Central memory CD8-positive, alpha-beta T cell (primary cell): ENCODE data around the gene FGF11.

ENCODE experiments used
- ATAC-seq: fragments of 150-1000 bp; cut with Tn5 transposase; replicated peaks from 2 replicates; pipeline ENCODE4 v1.10.0; 2022; ENCODE audit warnings: mild to moderate bottlenecking, moderate FRiP score, moderate number of reproducible peaks; ENCODE audit not compliant: poor library complexity, severe bottlenecking; ENCODE audit errors: extremely low read depth
- DNase-seq, 2 donors: peaks; one replicate each; pipeline ENCODE4 v3.0.0; 2021; ENCODE audit warnings: low spot score in 2 of 2
- H3K27ac Mint-ChIP-seq: one replicate; pipeline ENCODE4 v1.8.0; 2022; ENCODE audit warnings: low read depth, mild to moderate bottlenecking, moderate library complexity, mixed read lengths
- H3K27me3 Mint-ChIP-seq: one replicate; pipeline ENCODE4 v1.8.0; 2022; ENCODE audit warnings: mixed read lengths
- H3K36me3 Mint-ChIP-seq: one replicate; pipeline ENCODE4 v1.8.0; 2022; ENCODE audit warnings: mild to moderate bottlenecking, moderate library complexity, mixed read lengths; ENCODE audit not compliant: insufficient read depth
- H3K4me1 Mint-ChIP-seq: one replicate; pipeline ENCODE4 v1.8.0; 2022; ENCODE audit warnings: mixed read lengths
- H3K4me3 Mint-ChIP-seq: one replicate; pipeline ENCODE4 v1.8.0; 2022; ENCODE audit warnings: mild to moderate bottlenecking, moderate library complexity, mixed read lengths
- H3K9me3 Mint-ChIP-seq: one replicate; pipeline ENCODE4 v1.8.0; 2022; ENCODE audit warnings: mixed read lengths

The FGF11 gene

DNA sequence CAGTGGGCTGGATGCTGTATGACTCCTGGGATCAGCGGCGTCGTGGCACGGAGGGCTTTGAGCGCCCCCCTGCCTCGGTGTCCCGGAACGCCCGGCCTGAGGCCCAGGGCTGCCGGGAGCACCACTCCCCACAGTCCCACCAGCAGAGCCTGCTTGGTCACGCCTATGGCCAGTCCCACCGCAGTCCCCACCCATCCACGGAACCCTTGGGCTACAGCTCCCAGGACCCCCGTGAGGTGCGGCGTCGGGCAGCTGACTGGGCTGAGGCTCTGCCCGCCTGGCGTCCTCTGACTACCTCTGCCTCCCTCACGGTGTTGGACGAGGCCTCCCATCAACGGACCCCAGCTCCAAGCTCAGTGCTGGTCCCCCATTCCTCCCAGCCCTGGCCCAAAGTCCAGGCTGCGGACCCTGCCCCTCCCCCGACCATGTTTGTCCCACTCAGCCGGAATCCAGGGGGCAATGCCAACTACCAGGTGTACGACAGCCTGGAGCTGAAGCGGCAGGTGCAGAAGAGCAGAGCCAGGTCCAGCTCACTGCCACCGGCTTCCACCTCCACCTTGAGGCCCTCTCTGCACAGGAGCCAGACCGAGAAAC lies 12.3 kb upstream of the FGF11 start:
- no peaks in the 10 kb centered on the region for H3K9me3 Mint-ChIP-seq
- H3K4me3 Mint-ChIP-seq: no peak overlapping the region
- no peak for ATAC-seq
- H3K27ac Mint-ChIP-seq: no peak overlapping the region
- no peaks in the 10 kb centered on the region for H3K4me1 Mint-ChIP-seq
- DNase-seq: no peak
- peaks cover 4% of the 10 kb centered on the region for H3K36me3 Mint-ChIP-seq
- H3K27me3 Mint-ChIP-seq: no peaks in the 10 kb centered on the region

- no peaks in the 10 kb centered on the region for H3K4me1 Mint-ChIP-seq
- ATAC-seq (no peak), DNase-seq (no peak)
- H3K27ac Mint-ChIP-seq: no peak overlapping the region
- no peak overlapping the region for H3K4me3 Mint-ChIP-seq
- H3K27me3 Mint-ChIP-seq: no peaks in the 10 kb centered on the region
- H3K36me3 Mint-ChIP-seq: peaks cover 4% of the 10 kb centered on the region
- no peaks in the 10 kb centered on the region for H3K9me3 Mint-ChIP-seq
Observed at GRCh38 chr17:7427549-7427948, 11.8 kb upstream of the FGF11 start.

DNA sequence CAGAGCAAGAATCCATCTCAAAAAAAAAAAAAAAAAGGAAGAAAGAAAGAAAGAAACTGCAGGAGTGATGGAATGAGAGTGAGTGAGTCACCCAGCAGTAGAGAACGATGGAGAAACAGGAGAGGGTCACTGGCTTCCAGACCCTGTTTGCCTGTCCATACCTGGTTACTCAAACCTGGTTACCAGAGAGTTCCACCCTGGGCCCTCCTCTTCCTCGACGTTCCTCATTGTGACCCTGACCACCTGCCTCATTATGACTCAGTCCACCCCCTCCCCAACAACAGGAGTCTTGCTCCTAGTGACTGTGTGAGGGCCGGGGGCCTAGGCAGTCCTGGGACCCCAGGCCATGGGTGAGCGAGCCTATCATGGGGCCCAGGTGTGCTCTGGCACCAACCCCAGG lies 10.8 kb upstream of the FGF11 start, which contains the start of gene SPEM3:
TSS of gene SPEM3 (plus strand) at position 301 of the 400 bp plus-strand sequence. CDS start at position 347, 46 bp downstream.
- Mint-ChIP-seq H3K4me3 (no peak within 1 kb of the TSS), H3K36me3 (peaks cover 4% of the 10 kb centered on the region)

DNA sequence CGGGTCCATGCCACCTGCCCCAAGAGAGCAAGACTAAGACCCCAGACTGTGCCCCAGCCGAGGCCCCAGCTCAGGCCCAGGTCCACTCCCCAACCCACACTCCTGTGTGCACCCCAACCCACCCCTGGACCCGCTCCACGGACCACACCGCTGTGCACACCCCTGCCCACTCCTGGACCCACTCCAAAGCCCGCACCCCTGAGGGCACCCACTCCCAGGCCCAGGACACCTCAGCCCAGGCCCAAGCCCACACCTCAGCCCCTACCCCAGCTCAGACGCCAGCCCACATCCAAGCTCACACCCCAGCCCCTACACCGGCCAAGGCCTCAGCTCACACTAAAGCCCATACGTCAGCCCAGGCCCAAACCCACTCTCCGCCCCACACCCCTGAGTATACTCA lies 9.6 kb upstream of the FGF11 start:
- Mint-ChIP-seq H3K4me1 (no peaks in the 10 kb centered on the region), H3K9me3 (no peaks in the 10 kb centered on the region), H3K27me3 (no peaks in the 10 kb centered on the region), H3K36me3 (peaks cover 4% of the 10 kb centered on the region), H3K27ac (no peak overlapping the region), H3K4me3 (no peak overlapping the region)
- ATAC-seq: no peak
- DNase-seq: no peak

More for the DNA sequence above, 10.8 kb upstream of the FGF11 start, which contains the start of gene SPEM3:
- Mint-ChIP-seq H3K4me1 (no peaks in the 10 kb centered on the region), H3K9me3 (no peaks in the 10 kb centered on the region), H3K27ac (no peak within 1 kb of the TSS), H3K27me3 (no peaks in the 10 kb centered on the region)
- no peak for DNase-seq
- no peak for ATAC-seq

DNA sequence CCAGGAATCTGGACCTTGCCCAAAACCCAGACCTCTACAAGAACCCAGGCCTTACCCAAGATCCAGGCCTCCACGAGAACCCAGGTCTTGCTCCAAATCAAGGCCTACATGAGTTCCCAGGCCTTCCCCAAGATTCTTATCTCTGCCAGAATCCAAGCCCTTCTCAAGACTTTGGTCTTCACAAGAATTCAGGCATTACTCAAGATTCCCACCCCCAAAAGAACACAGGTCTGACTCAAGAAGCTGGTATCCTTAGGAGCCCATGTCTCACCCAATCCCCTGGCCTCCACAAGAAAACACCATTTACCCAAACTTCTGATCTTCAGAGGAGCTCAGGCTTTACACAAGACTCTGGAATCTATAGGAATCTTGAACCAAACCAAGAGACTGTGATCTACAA lies 8.1 kb upstream of the FGF11 start:
- Mint-ChIP-seq H3K9me3 (no peaks in the 10 kb centered on the region), H3K27me3 (no peaks in the 10 kb centered on the region), H3K27ac (no peak overlapping the region), H3K4me3 (no peak overlapping the region), H3K4me1 (peaks cover 4% of the 10 kb centered on the region), H3K36me3 (peaks cover 8% of the 10 kb centered on the region)
- ATAC-seq (no peak), DNase-seq (no peak)

DNA sequence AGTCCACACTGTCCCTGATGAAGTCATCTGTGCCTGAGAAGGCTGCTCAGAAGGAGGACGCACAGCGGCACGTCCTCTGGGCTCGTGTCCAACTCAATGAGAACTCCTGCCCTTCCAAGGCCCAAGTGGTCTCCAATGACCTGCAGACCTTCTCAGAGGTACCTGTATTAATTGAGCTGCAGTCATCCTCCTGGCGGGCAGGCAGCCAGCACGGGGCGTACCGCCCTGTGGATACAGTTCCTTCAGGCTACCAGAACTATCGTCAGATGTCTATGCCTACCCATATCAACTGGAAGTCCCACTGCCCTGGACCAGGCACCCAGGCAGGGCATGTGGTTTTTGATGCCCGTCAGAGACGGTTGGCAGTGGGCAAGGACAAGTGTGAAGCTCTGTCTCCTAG lies 7.0 kb upstream of the FGF11 start:
- Mint-ChIP-seq H3K27ac (no peak overlapping the region), H3K9me3 (no peaks in the 10 kb centered on the region), H3K36me3 (peaks cover 14% of the 10 kb centered on the region), H3K27me3 (no peaks in the 10 kb centered on the region), H3K4me1 (peaks cover 13% of the 10 kb centered on the region), H3K4me3 (no peak overlapping the region)
- DNase-seq (no peak), ATAC-seq (no peak)

GRCh38 chr17:7435676-7436555 lies 3.4 kb upstream of the FGF11 start:
- Mint-ChIP-seq H3K27me3 (peaks cover 30% of the 10 kb centered on the region), H3K27ac (peak overlapping the region; percentile 89), H3K36me3 (peaks cover 19% of the 10 kb centered on the region), H3K9me3 (no peaks in the 10 kb centered on the region), H3K4me1 (peaks cover 40% of the 10 kb centered on the region), H3K4me3 (peak overlapping the region; percentile 95)
- ATAC-seq (peak; percentile 29), DNase-seq (no peak)

DNA sequence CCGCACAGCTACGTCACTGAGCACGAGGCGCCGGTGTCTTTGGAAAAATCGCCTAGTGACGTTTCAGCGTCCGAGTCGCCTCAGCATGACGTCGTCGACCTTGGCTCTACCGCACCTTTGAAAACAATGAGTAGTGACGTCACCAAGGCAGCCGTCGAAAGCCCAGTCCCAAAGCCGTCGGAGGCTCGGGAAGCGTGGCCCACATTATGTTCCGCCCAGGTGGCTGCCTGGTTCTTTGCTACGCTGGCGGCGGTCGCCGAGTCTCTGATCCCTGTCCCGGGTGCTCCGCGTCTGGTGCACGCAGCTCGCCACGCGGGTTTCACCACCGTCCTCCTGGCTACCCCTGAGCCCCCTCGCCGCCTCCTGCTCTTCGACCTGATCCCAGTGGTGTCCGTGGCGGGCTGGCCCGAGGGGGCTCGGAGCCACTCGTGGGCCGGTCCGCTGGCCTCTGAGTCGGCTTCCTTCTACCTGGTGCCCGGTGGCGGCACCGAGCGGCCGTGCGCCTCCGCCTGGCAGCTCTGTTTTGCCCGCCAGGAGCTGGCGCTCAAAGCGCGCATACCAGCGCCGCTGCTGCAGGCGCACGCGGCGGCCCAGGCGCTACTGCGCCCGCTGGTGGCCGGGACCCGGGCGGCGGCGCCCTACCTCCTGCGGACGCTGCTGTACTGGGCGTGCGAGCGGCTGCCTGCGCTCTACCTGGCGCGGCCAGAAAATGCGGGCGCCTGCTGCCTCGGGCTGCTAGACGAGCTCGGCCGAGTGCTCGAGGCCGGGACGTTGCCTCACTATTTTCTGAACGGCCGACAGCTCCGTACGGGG lies 2.5 kb upstream of the FGF11 start:
- H3K9me3 Mint-ChIP-seq: no peaks in the 10 kb centered on the region
- peak overlapping the region; percentile 89 for H3K27ac Mint-ChIP-seq
- ATAC-seq (peak; percentile 65), DNase-seq (peak; percentile 69 to 74)
- H3K27me3 Mint-ChIP-seq: peaks cover 39% of the 10 kb centered on the region
- H3K4me1 Mint-ChIP-seq: peaks cover 40% of the 10 kb centered on the region
- H3K4me3 Mint-ChIP-seq: peak overlapping the region; percentile 95
- peaks cover 19% of the 10 kb centered on the region for H3K36me3 Mint-ChIP-seq

GRCh38 chr17:7437369-7437863 lies 1.9 kb upstream of the FGF11 start:
- H3K27ac Mint-ChIP-seq: peak overlapping the region; percentile 89
- DNase-seq (no peak), ATAC-seq (no peak)
- H3K36me3 Mint-ChIP-seq: peaks cover 19% of the 10 kb centered on the region
- peaks cover 40% of the 10 kb centered on the region for H3K4me1 Mint-ChIP-seq
- H3K4me3 Mint-ChIP-seq: peak overlapping the region; percentile 95
- no peaks in the 10 kb centered on the region for H3K9me3 Mint-ChIP-seq
- peaks cover 45% of the 10 kb centered on the region for H3K27me3 Mint-ChIP-seq

- H3K9me3 Mint-ChIP-seq: no peaks in the 10 kb centered on the region
- peaks cover 52% of the 10 kb centered on the region for H3K27me3 Mint-ChIP-seq
- no peak overlapping the region for H3K27ac Mint-ChIP-seq
- H3K4me3 Mint-ChIP-seq: peak overlapping the region; percentile 95
- H3K4me1 Mint-ChIP-seq: peaks cover 40% of the 10 kb centered on the region
- H3K36me3 Mint-ChIP-seq: peaks cover 19% of the 10 kb centered on the region
- no peak for DNase-seq
- no peak for ATAC-seq
Observed at GRCh38 chr17:7437950-7438614, 1.2 kb upstream of the FGF11 start.

DNA sequence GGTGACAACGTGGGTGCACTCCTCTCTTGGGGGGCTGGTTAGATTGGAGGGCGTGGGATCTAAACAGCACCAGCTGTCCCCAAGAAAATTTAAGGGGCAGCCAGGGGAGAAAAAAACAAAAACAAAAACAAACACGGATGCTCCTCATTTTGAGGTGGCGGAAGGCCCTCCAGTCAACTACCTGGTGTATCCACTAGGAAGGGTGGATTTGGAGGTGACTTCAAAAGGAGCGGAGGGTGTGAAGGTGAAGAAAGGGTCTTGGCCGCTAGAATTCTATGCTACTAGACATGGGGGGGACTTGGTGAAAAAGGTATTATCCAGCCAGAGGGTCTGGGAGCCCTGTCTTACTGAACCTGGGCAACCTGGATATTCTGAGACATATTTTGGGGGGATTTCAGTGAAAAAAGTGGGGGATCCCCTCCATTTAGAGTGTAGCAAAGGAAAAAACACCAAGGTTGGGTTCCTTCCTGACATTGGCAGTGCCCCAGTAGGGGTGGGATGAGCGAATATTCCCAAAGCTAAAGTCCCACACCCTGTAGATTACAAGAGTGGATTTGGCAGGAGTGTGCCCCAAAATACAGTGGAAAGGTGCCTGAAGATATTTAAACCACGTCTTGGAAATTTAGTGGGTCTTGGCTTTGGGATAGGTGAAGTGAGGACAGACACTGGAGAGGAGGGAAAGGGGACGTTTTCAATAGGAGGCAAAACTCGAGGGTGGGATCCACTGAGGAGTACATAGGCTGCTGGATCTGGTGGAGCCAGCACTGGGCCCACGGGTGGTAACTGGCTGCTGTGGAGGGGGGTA lies 454 bp upstream of the FGF11 start:
- Mint-ChIP-seq H3K27ac (no peak overlapping the region), H3K9me3 (no peaks in the 10 kb centered on the region), H3K27me3 (peaks cover 59% of the 10 kb centered on the region), H3K36me3 (peaks cover 19% of the 10 kb centered on the region), H3K4me3 (peak overlapping the region; percentile 95), H3K4me1 (peaks cover 40% of the 10 kb centered on the region)
- DNase-seq (no peak), ATAC-seq (no peak)
